ENCODE data around the gene MPZL3. TPM values are rescaled to one million over a fixed set of nuclear protein-coding genes. Genes with fewer than 3 reads are reported as not detected.

The MPZL3 gene
- total RNA-seq, 6 experiments from 2014 or later: 2.7 to 9.3 (median 6.8) TPM

DNA sequence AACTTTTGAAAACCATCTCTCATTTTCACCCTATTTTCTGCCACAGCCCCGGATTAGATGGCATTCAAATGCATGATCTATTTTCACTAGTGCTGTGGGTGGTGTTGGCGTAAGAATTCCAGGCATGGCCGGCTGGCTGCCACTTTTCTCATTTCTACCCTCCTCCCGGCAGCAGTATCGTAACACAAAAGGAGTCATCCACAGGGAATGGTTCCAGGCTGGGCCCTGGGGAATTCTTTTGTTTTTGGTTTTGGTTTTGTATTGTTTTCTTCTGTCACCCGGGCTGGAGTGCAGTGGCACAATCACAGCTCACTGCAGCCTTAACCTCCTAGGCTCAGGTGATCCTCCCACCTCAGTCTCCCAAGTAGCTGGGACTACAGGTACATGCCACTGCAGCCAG is 41.2 kb downstream of the MPZL3 start:
- intact Hi-C loops (cut with DNase I): no loop called here
- TF ChIP-seq, protein P1, sequence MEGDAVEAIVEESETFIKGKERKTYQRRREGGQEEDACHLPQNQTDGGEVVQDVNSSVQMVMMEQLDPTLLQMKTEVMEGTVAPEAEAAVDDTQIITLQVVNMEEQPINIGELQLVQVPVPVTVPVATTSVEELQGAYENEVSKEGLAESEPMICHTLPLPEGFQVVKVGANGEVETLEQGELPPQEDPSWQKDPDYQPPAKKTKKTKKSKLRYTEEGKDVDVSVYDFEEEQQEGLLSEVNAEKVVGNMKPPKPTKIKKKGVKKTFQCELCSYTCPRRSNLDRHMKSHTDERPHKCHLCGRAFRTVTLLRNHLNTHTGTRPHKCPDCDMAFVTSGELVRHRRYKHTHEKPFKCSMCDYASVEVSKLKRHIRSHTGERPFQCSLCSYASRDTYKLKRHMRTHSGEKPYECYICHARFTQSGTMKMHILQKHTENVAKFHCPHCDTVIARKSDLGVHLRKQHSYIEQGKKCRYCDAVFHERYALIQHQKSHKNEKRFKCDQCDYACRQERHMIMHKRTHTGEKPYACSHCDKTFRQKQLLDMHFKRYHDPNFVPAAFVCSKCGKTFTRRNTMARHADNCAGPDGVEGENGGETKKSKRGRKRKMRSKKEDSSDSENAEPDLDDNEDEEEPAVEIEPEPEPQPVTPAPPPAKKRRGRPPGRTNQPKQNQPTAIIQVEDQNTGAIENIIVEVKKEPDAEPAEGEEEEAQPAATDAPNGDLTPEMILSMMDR (IDR thresholded peaks at IDR 0.05): no peak
- no peak for TF ChIP-seq POLR2A (IDR thresholded peaks at IDR 0.05)
- peaks cover 0 to 31% (median 12%) of the 10 kb centered on the region in 4 donors for H3K4me1 ChIP-seq
- ATAC-seq: no peak
- H3K27ac ChIP-seq: no peak overlapping the region
- H3K27me3 ChIP-seq: no peaks in the 10 kb centered on the region
- WGBS (ENCODE audit: insufficient coverage, low coverage, low lambda C conversion rate, missing lambda C conversion rate): 60% methylated on average over 6 of the region's 6 CpGs
- no peaks in the 10 kb centered on the region for H3K36me3 ChIP-seq
- H3K4me3 ChIP-seq: no peak overlapping the region
- DNase-seq: no peak
- no peaks in the 10 kb centered on the region for H3K9me3 ChIP-seq

DNA sequence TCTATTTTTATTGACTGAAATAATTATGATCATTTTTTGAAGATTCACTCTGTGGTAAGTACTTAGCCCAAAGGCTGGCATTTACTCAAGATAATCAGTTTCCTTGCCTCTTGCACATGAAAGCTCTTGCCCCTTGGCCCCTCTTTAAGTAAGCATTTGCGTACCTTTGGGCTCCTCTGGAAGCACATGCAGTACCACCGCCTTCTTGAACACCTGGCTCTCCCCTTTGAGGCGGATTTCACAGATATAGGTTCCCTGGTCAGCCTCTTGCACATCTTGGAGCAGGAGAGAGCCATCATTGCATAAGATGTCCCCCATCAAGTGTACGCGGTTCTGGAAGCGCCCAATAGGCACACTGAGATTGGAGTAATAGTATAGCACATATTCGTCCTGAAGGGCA is 41.8 kb downstream of the MPZL3 start:
- 90% methylated on average over 7 of the region's 7 CpGs for WGBS (ENCODE audit: insufficient coverage, low coverage, low lambda C conversion rate, missing lambda C conversion rate)
- DNase-seq (no peak), ATAC-seq (no peak)
- no peak overlapping the region for H3K27ac ChIP-seq
- no peaks in the 10 kb centered on the region for H3K27me3 ChIP-seq
- no peaks in the 10 kb centered on the region for H3K36me3 ChIP-seq
- no peaks in the 10 kb centered on the region for H3K9me3 ChIP-seq
- H3K4me3 ChIP-seq: no peak overlapping the region
- H3K4me1 ChIP-seq: peaks cover 0 to 36% (median 12%) of the 10 kb centered on the region in 4 donors
- TF ChIP-seq, protein P1 (IDR thresholded peaks at IDR 0.05): no peak
- TF ChIP-seq POLR2A (IDR thresholded peaks at IDR 0.05): no peak
- intact Hi-C loops (cut with DNase I): no loop called here

GRCh38 chr11:118209033-118209432 is 43.1 kb downstream of the MPZL3 start:
- no peaks in the 10 kb centered on the region for H3K36me3 ChIP-seq
- peaks cover 0 to 36% (median 11%) of the 10 kb centered on the region in 4 donors for H3K4me1 ChIP-seq
- intact Hi-C loops (cut with DNase I): no loop called here
- DNase-seq (no peak), ATAC-seq (no peak)
- 82% methylated on average over 3 of the region's 3 CpGs for WGBS (ENCODE audit: insufficient coverage, low coverage, low lambda C conversion rate, missing lambda C conversion rate)
- H3K9me3 ChIP-seq: no peaks in the 10 kb centered on the region
- H3K27ac ChIP-seq: no peak overlapping the region
- no peak overlapping the region for H3K4me3 ChIP-seq
- no peaks in the 10 kb centered on the region for H3K27me3 ChIP-seq
- no peak for TF ChIP-seq POLR2A (IDR thresholded peaks at IDR 0.05)
- TF ChIP-seq, protein P1 (IDR thresholded peaks at IDR 0.05): no peak

DNA sequence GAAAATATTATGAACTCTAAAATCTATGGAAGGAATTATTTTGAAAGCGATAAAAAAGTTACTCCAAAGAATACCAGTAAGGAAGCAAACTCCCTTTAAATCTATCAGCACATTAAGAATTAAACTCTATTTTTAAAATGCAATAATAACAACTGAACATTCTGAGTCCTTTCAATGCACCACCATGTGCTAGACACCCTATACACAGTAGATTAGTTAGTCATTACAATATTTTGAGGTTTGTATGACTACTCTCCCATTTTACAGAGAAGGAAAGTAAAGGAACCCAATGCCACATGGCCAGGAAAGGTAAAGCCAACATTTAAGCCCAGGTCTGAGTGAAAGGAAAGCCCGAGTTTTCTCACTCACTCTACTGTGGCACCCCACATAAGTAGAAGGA is 45.1 kb downstream of the MPZL3 start:
- no peak for TF ChIP-seq POLR2A (IDR thresholded peaks at IDR 0.05)
- TF ChIP-seq, protein P1 (IDR thresholded peaks at IDR 0.05): no peak
- ATAC-seq: no peak

More for the DNA sequence above, 45.1 kb downstream of the MPZL3 start:
- no peaks in the 10 kb centered on the region for H3K9me3 ChIP-seq
- peaks cover 0 to 31% (median 10%) of the 10 kb centered on the region in 4 donors for H3K4me1 ChIP-seq
- no peak overlapping the region for H3K27ac ChIP-seq
- H3K4me3 ChIP-seq: no peak overlapping the region
- intact Hi-C loops (cut with DNase I): no loop called here
- DNase-seq: no peak
- H3K27me3 ChIP-seq: no peaks in the 10 kb centered on the region
- no peaks in the 10 kb centered on the region for H3K36me3 ChIP-seq
- WGBS (ENCODE audit: insufficient coverage, low coverage, low lambda C conversion rate, missing lambda C conversion rate): 87% methylated on average over 2 of the region's 2 CpGs
